ENCODE data around the gene DDX18. TPM values are rescaled to one million over a fixed set of nuclear protein-coding genes. Genes with fewer than 3 reads are reported as not detected.
"Not testable (repeated sequence)": the region's sequence is repeated elsewhere in the genome, so short reads cannot be mapped to it uniquely, and the experiment has no call there.

Gene DDX18
- polyA plus RNA-seq, 2 donors: 13.7 to 22.0 TPM

DNA sequence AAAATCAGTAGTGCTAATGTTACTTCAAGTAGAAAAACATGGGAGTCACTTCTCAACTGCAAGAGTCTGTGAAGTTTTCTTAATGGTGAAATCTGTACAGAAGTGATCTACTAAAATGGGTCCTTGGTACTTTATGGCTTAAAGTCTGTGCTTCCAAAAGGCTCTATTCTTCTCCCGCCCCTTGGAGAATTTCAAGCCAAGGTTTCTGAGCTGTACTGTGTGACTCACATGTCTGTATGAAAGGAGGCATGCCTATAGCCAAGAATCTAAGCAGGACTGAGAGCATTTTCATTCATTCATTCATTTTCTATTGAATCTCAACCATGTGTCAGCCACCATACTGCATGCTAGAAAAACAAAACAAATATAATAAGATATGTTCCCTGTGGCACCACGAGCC is 19.8 kb upstream of the DDX18 start:
- WGBS, 2 donors: 36 to 43% methylated on average over 2 of the region's 2 CpGs
- no peaks in the 10 kb centered on the region for H3K27me3 ChIP-seq (ENCODE audit: control insufficient read depth in 1 of 2, insufficient read depth in 2 of 2, low read length in 2 of 2)
- no peaks in the 10 kb centered on the region for H3K4me1 ChIP-seq (ENCODE audit: control insufficient read depth in 2 of 2, insufficient read depth in 2 of 2, low read length in 1 of 2)
- H3K36me3 ChIP-seq (ENCODE audit: control insufficient read depth in 2 of 2, insufficient read depth in 2 of 2, low read length in 1 of 2): no peaks in the 10 kb centered on the region
- no peak overlapping the region for H3K4me3 ChIP-seq (ENCODE audit: low read depth in 1 of 2, low read length in 2 of 2)
- H3K9me3 ChIP-seq (ENCODE audit: control insufficient read depth in 2 of 2, insufficient read depth in 1 of 2, low read depth in 1 of 2, low read length in 1 of 2): no peaks in the 10 kb centered on the region
- no peak overlapping the region for H3K27ac ChIP-seq (ENCODE audit: low read depth in 2 of 2, low read length in 1 of 2)

DNA sequence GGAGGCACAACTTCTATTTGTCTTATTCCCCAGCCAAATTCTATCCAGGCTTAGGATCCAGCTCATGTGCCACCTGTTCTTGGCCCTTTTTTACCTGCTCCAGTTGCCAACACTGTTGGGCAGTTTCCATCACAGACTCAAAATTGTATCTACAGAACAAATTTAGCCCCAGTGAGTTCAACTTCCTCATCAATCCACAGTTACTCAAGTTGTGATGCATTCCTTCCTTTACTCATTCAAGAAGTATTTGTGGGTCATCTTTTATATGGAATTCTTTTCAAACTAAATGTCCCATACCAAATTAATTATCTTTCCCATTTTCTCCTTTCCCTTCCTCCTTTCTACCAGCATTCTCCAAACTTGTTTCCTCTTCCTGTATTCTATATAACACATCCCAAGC is 12.7 kb upstream of the DDX18 start:
- H3K27me3 ChIP-seq (ENCODE audit: control insufficient read depth in 1 of 2, insufficient read depth in 2 of 2, low read length in 2 of 2): no peaks in the 10 kb centered on the region
- no peak overlapping the region for H3K4me3 ChIP-seq (ENCODE audit: low read depth in 1 of 2, low read length in 2 of 2)
- H3K36me3 ChIP-seq (ENCODE audit: control insufficient read depth in 2 of 2, insufficient read depth in 2 of 2, low read length in 1 of 2): no peaks in the 10 kb centered on the region
- no peaks in the 10 kb centered on the region for H3K9me3 ChIP-seq (ENCODE audit: control insufficient read depth in 2 of 2, insufficient read depth in 1 of 2, low read depth in 1 of 2, low read length in 1 of 2)
- no peaks in the 10 kb centered on the region for H3K4me1 ChIP-seq (ENCODE audit: control insufficient read depth in 2 of 2, insufficient read depth in 2 of 2, low read length in 1 of 2)
- no peak overlapping the region for H3K27ac ChIP-seq (ENCODE audit: low read depth in 2 of 2, low read length in 1 of 2)

DNA sequence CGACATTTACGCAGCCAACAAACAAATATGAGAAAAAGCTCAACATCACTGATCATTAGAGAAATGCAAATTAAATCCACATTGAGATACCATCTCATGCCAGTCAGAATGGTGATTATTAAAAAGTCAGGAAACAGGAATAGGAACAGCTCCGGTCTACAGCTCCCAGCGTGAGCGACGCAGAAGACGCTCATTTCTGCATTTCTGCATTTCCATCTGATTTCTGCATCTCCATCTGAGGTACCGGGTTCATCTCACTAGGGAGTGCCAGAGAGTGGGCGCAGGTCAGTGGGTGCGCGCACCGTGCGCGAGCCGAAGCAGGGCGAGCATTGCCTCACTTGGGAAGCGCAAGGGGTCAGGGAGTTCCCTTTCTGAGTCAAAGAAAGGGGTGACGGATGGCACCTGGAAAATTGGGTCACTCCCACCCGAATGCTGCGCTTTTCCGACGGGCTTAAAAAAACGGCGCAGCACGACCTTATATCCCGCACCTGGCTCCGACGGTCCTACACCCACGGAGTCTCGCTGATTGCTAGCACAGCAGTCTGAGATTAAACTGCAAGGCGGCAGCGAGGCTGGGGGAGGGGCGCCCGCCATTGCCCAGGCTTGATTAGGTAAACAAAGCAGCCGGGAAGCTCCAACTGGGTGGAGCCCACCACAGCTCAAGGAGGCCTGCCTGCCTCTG is 10.7 kb upstream of the DDX18 start:
- H3K9me3 ChIP-seq (ENCODE audit: control insufficient read depth in 2 of 2, insufficient read depth in 1 of 2, low read depth in 1 of 2, low read length in 1 of 2); H3K4me1 ChIP-seq (ENCODE audit: control insufficient read depth in 2 of 2, insufficient read depth in 2 of 2, low read length in 1 of 2); H3K4me3 ChIP-seq (ENCODE audit: low read depth in 1 of 2, low read length in 2 of 2); H3K27me3 ChIP-seq (ENCODE audit: control insufficient read depth in 1 of 2, insufficient read depth in 2 of 2, low read length in 2 of 2); H3K36me3 ChIP-seq (ENCODE audit: control insufficient read depth in 2 of 2, insufficient read depth in 2 of 2, low read length in 1 of 2); H3K27ac ChIP-seq (ENCODE audit: low read depth in 2 of 2, low read length in 1 of 2): not testable (repeated sequence)
- WGBS, 2 donors: 40 to 42% methylated on average over 23 to 33 of the region's 35 CpGs

DNA sequence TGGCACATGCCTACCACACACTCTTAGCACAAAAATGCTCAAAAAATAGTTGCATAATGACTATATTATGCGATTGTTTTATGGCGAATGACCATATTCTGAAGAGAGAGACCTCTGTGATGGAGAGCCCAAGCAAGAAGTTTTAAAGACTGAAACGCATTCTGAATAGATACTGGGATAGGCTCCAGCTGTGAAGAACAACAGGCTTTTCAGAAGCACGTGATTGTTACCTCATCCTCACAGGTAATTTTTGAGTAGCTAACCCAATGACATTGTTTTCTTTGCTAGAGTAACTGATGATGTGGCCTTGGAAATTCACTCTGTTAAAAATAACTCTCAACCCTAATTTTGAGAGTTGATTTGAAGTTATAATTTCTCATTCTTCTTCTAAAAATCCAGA is 2.0 kb upstream of the DDX18 start:
- Histone ChIP-seq H3K27ac (ENCODE audit: low read depth in 2 of 2, low read length in 1 of 2) (no peak overlapping the region), H3K4me1 (ENCODE audit: control insufficient read depth in 2 of 2, insufficient read depth in 2 of 2, low read length in 1 of 2) (no peaks in the 10 kb centered on the region), H3K27me3 (ENCODE audit: control insufficient read depth in 1 of 2, insufficient read depth in 2 of 2, low read length in 2 of 2) (no peaks in the 10 kb centered on the region), H3K36me3 (ENCODE audit: control insufficient read depth in 2 of 2, insufficient read depth in 2 of 2, low read length in 1 of 2) (no peaks in the 10 kb centered on the region), H3K4me3 (ENCODE audit: low read depth in 1 of 2, low read length in 2 of 2) (no peak overlapping the region), H3K9me3 (ENCODE audit: control insufficient read depth in 2 of 2, insufficient read depth in 1 of 2, low read depth in 1 of 2, low read length in 1 of 2) (no peaks in the 10 kb centered on the region)
- 59 to 64% methylated on average over 4 of the region's 4 CpGs for WGBS, 2 donors

DNA sequence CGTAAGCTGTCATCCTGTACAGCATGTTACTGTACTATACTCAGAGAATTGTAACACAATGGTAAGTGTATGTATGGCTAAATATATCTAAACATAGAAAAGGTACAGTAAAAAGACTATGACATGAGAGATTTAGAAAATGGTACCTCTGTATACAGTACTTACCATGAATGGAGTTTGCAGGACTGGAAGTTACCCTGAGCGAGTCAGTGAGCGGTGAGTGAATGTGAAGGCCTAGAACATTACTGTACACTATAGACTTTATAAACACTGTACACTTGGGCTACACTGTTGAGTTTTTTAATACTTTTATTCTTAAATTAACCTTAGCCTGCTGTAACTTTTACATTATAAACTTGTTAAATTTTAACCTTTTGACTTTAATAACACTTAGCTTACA is 1.5 kb downstream of the DDX18 start:
- peaks cover 6 to 11% of the 10 kb centered on the region in 2 donors for H3K36me3 ChIP-seq (ENCODE audit: control insufficient read depth in 2 of 2, insufficient read depth in 2 of 2, low read length in 1 of 2)
- H3K4me3 ChIP-seq (ENCODE audit: low read depth in 1 of 2, low read length in 2 of 2): peak overlapping the region in 1 of 2 donors; percentile 96
- 89 to 90% methylated on average over 3 of the region's 3 CpGs for WGBS, 2 donors
- H3K27ac ChIP-seq (ENCODE audit: low read depth in 2 of 2, low read length in 1 of 2): no peak overlapping the region
- no peaks in the 10 kb centered on the region for H3K9me3 ChIP-seq (ENCODE audit: control insufficient read depth in 2 of 2, insufficient read depth in 1 of 2, low read depth in 1 of 2, low read length in 1 of 2)
- no peaks in the 10 kb centered on the region for H3K4me1 ChIP-seq (ENCODE audit: control insufficient read depth in 2 of 2, insufficient read depth in 2 of 2, low read length in 1 of 2)
- H3K27me3 ChIP-seq (ENCODE audit: control insufficient read depth in 1 of 2, insufficient read depth in 2 of 2, low read length in 2 of 2): no peaks in the 10 kb centered on the region

DNA sequence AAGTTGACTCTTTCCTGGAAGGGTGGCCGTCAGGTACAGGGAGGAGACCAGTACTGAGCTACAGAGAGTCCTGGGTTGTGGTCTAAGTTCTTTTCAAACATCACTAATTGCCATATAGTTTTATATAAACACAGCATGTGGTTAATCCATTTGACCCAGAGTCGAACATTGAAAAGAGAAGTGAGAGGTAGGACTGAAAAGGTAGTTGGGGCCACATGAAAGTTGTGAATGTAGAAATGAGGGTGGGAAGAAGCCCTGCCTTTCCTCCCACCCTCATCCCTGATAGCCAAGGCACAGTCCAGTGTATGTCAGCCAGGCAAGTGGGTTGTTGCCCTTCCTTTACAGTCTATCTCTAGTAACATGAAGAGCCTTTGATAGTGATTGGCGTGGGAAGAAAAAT is 4.4 kb downstream of the DDX18 start:
- Histone ChIP-seq H3K4me3 (ENCODE audit: low read depth in 1 of 2, low read length in 2 of 2) (no peak overlapping the region), H3K4me1 (ENCODE audit: control insufficient read depth in 2 of 2, insufficient read depth in 2 of 2, low read length in 1 of 2) (no peaks in the 10 kb centered on the region), H3K36me3 (ENCODE audit: control insufficient read depth in 2 of 2, insufficient read depth in 2 of 2, low read length in 1 of 2) (peaks cover 6 to 17% of the 10 kb centered on the region in 2 donors), H3K27me3 (ENCODE audit: control insufficient read depth in 1 of 2, insufficient read depth in 2 of 2, low read length in 2 of 2) (no peaks in the 10 kb centered on the region), H3K9me3 (ENCODE audit: control insufficient read depth in 2 of 2, insufficient read depth in 1 of 2, low read depth in 1 of 2, low read length in 1 of 2) (no peaks in the 10 kb centered on the region), H3K27ac (ENCODE audit: low read depth in 2 of 2, low read length in 1 of 2) (no peak overlapping the region)
- WGBS, 2 donors: 89 to 98% methylated on average over 3 of the region's 3 CpGs

DNA sequence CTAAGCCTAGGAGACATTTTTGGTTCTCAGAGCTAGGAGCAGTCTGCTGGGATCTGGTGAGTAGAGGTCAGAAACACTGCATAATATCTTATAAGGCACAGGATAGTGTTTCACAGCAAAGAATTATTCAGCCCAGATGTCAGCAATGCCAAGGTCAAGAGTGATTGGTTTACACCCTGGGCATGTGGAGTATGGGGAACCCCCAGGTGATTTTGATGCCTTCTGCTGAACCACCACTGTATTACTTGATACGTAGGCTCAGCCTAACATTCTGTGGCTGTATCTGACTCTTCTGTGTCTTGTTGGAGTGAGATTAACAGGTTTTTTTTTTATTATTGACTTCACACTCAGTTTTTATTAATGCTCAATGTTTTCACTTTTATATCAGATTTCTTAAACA is 6.0 kb downstream of the DDX18 start:
- no peak overlapping the region for H3K27ac ChIP-seq (ENCODE audit: low read depth in 2 of 2, low read length in 1 of 2)
- H3K4me3 ChIP-seq (ENCODE audit: low read depth in 1 of 2, low read length in 2 of 2): no peak overlapping the region
- peaks cover 11 to 22% of the 10 kb centered on the region in 2 donors for H3K36me3 ChIP-seq (ENCODE audit: control insufficient read depth in 2 of 2, insufficient read depth in 2 of 2, low read length in 1 of 2)
- H3K27me3 ChIP-seq (ENCODE audit: control insufficient read depth in 1 of 2, insufficient read depth in 2 of 2, low read length in 2 of 2): no peaks in the 10 kb centered on the region
- 79 to 88% methylated on average over 1 of the region's 1 CpG for WGBS, 2 donors
- no peaks in the 10 kb centered on the region for H3K9me3 ChIP-seq (ENCODE audit: control insufficient read depth in 2 of 2, insufficient read depth in 1 of 2, low read depth in 1 of 2, low read length in 1 of 2)
- no peaks in the 10 kb centered on the region for H3K4me1 ChIP-seq (ENCODE audit: control insufficient read depth in 2 of 2, insufficient read depth in 2 of 2, low read length in 1 of 2)

DNA sequence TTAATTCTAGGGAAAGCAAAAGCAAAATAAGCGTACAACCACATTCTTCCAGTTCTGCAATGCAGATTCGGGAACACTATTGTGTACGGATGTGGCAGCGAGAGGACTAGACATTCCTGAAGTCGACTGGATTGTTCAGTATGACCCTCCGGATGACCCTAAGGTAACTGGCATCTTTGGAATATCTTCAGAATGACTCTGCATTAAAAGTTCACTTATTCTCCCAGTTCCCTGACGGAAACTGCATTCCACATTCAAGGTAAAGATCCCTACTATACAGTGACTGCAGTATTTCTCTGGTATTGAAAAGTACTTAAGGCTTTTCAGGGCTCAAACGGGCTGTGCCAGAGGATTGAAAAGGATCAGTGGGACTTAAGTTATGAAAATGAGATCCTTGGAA is 10.9 kb downstream of the DDX18 start:
- peaks cover 33 to 34% of the 10 kb centered on the region in 2 donors for H3K36me3 ChIP-seq (ENCODE audit: control insufficient read depth in 2 of 2, insufficient read depth in 2 of 2, low read length in 1 of 2)
- no peak overlapping the region for H3K4me3 ChIP-seq (ENCODE audit: low read depth in 1 of 2, low read length in 2 of 2)
- WGBS, 2 donors: 90 to 92% methylated on average over 8 of the region's 8 CpGs
- H3K4me1 ChIP-seq (ENCODE audit: control insufficient read depth in 2 of 2, insufficient read depth in 2 of 2, low read length in 1 of 2): no peaks in the 10 kb centered on the region
- H3K27ac ChIP-seq (ENCODE audit: low read depth in 2 of 2, low read length in 1 of 2): no peak overlapping the region
- no peaks in the 10 kb centered on the region for H3K27me3 ChIP-seq (ENCODE audit: control insufficient read depth in 1 of 2, insufficient read depth in 2 of 2, low read length in 2 of 2)
- H3K9me3 ChIP-seq (ENCODE audit: control insufficient read depth in 2 of 2, insufficient read depth in 1 of 2, low read depth in 1 of 2, low read length in 1 of 2): no peaks in the 10 kb centered on the region

DNA sequence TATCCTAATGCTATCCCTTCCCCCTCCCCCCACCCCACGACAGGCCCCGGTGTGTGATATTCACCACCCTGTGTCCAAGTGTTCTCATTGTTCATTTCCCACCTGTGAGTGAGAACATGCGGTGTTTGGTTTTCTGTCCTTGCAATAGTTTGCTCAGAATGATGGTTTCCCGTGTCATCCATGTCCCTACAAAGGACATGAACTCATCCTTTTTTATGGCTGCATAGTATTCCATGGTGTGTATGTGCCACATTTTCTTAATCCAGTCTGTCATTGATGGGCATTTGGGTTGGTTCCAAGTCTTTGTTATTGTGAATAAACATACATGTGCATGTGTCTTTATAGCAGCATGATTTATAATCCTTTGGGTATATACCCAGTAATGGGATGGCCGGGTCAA is 13.0 kb downstream of the DDX18 start:
- not testable (repeated sequence) for H3K4me3 ChIP-seq (ENCODE audit: low read depth in 1 of 2, low read length in 2 of 2); H3K27me3 ChIP-seq (ENCODE audit: control insufficient read depth in 1 of 2, insufficient read depth in 2 of 2, low read length in 2 of 2); H3K27ac ChIP-seq (ENCODE audit: low read depth in 2 of 2, low read length in 1 of 2); H3K9me3 ChIP-seq (ENCODE audit: control insufficient read depth in 2 of 2, insufficient read depth in 1 of 2, low read depth in 1 of 2, low read length in 1 of 2); H3K4me1 ChIP-seq (ENCODE audit: control insufficient read depth in 2 of 2, insufficient read depth in 2 of 2, low read length in 1 of 2)
- peaks cover 27 to 34% of the 10 kb centered on the region in 2 donors for H3K36me3 ChIP-seq (ENCODE audit: control insufficient read depth in 2 of 2, insufficient read depth in 2 of 2, low read length in 1 of 2)
- 96 to 98% methylated on average over 5 of the region's 5 CpGs for WGBS, 2 donors

DNA sequence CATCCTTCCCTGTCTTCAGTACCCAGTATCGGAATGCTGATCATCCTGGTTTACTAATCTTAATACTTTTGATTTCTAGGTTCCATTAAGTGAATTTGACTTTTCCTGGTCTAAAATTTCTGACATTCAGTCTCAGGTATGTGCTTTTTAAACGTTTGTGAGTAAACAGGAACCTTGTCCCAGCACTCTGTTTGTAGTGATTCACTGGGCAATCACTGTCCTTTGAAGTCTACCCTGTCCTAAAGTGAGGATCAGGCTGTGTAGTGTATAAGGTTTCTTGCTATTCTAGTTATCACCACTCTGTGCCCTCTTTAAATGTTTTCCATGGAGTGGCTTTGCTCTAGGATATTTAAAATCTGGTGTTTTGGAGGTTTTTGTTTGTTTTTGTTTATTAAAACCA is 14.4 kb downstream of the DDX18 start:
- H3K4me3 ChIP-seq (ENCODE audit: low read depth in 1 of 2, low read length in 2 of 2): no peak overlapping the region
- H3K27me3 ChIP-seq (ENCODE audit: control insufficient read depth in 1 of 2, insufficient read depth in 2 of 2, low read length in 2 of 2): no peaks in the 10 kb centered on the region
- H3K36me3 ChIP-seq (ENCODE audit: control insufficient read depth in 2 of 2, insufficient read depth in 2 of 2, low read length in 1 of 2): peaks cover 27 to 37% of the 10 kb centered on the region in 2 donors
- 79 to 82% methylated on average over 2 of the region's 2 CpGs for WGBS, 2 donors
- H3K9me3 ChIP-seq (ENCODE audit: control insufficient read depth in 2 of 2, insufficient read depth in 1 of 2, low read depth in 1 of 2, low read length in 1 of 2): no peaks in the 10 kb centered on the region
- H3K4me1 ChIP-seq (ENCODE audit: control insufficient read depth in 2 of 2, insufficient read depth in 2 of 2, low read length in 1 of 2): no peaks in the 10 kb centered on the region
- no peak overlapping the region for H3K27ac ChIP-seq (ENCODE audit: low read depth in 2 of 2, low read length in 1 of 2)
